Lower leg skin (tissue), 4 donors: ENCODE measurements around the gene DNMT3A. TPM values are rescaled to one million over a fixed set of nuclear protein-coding genes. Genes with fewer than 3 reads are reported as not detected.

ENCODE experiments used
- DNase-seq, 2 donors: peaks; one replicate each; pipeline ENCODE4 v3.0.0-alpha.2; 2019; ENCODE audit warnings: low spot score in 2 of 2
- H3K4me3 ChIP-seq: fragments of 200-600 bp; sonication (generic); 2 replicates; pipeline ENCODE4 v1.5.1; 2017; ENCODE audit warnings: mild to moderate bottlenecking, low read depth; ENCODE audit not compliant: poor library complexity, severe bottlenecking
- POLR2A ChIP-seq, 2 donors: fragments of 450-650 bp; IDR thresholded peaks; one replicate each; pipeline ENCODE4 v1.6.1; 2016 to 2017; ENCODE audit warnings: antibody characterized with exemption in 2 of 2, mild to moderate bottlenecking in 1 of 2, moderate library complexity in 1 of 2
- WGBS, 2 donors: methylation state at CpG; one replicate each; pipeline ENCODE4 v1.1.5; 2018; 5-methylcytosine and 5-hydroxymethylcytosine counted together
- intact Hi-C: fragments of 100-400 bp; cut with DNase I; formaldehyde crosslinking; loops from one replicate; pipeline ENCODE4 v1.15.0; 2023; ENCODE audit warnings: low total_unique reads
- total RNA-seq, 4 donors: library from RNA; depleted of rRNA; stranded (reverse); fragments of >200 nt; gene quantifications; one replicate each; pipeline ENCODE4 v1.1.0, GENCODE V29; 2016
- TF ChIP-seq, protein P1 (sequence below), 3 donors: fragments of 450-650 bp; IDR thresholded peaks; one replicate each; pipeline ENCODE4 v1.5.1; 2016; ENCODE audit warnings: antibody characterized with exemption in 3 of 3, mild to moderate bottlenecking in 3 of 3, moderate library complexity in 2 of 3

Gene DNMT3A
- total RNA-seq, 4 donors from 2014 or later, result 4.3 to 7.4 (median 6.9) TPM

DNA sequence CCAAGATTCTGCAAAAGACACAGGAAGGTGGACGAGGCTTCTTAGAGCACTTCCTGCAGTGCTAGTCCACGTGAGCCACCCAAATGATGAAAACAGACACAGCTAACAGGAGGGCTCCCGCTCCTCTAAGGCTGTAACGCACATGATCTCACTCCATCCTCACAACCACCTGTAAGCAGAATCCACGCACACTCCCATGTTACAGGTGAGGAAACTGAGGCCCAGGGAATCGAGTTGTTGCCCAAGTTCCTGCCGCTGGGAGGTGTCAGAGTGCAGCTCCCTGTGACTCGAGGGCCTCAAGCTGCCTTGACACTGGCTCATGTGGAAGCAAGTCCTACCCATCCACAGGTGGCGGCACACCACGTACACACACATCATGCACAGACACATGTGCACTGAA is 4.4 kb downstream of the DNMT3A start:
- DNase-seq, result no peak
- 66 to 70% methylated on average over 10 of the region's 10 CpGs for WGBS, 2 donors
- H3K4me3 ChIP-seq, result no peak overlapping the region
- intact Hi-C loops, result no loop called here
- no peak for TF ChIP-seq POLR2A (IDR thresholded peaks at IDR 0.05)
- TF ChIP-seq, protein P1, sequence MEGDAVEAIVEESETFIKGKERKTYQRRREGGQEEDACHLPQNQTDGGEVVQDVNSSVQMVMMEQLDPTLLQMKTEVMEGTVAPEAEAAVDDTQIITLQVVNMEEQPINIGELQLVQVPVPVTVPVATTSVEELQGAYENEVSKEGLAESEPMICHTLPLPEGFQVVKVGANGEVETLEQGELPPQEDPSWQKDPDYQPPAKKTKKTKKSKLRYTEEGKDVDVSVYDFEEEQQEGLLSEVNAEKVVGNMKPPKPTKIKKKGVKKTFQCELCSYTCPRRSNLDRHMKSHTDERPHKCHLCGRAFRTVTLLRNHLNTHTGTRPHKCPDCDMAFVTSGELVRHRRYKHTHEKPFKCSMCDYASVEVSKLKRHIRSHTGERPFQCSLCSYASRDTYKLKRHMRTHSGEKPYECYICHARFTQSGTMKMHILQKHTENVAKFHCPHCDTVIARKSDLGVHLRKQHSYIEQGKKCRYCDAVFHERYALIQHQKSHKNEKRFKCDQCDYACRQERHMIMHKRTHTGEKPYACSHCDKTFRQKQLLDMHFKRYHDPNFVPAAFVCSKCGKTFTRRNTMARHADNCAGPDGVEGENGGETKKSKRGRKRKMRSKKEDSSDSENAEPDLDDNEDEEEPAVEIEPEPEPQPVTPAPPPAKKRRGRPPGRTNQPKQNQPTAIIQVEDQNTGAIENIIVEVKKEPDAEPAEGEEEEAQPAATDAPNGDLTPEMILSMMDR (IDR thresholded peaks at IDR 0.05), result no peak

DNA sequence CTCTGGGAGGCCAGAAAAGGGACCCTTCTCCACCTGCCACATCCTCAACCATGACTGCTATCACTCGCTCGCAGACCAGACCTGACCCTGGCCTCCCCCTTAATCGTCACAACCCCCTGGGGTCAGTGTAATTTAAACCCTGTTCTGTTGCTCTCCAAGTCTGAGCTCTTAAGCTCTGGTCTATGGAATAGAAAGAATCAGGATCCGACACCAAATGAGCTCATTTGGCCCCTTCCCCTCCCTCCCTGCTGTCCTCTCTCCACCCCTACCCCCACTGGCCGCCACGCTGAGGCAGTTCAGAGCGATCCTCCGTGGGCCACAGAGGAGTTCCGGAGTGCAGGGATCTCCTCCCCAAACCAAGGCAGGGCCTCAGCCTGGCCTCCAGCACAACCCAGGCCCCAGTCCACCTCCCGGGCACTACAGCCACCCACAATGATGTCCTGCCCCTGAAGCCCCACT is 5.3 kb downstream of the DNMT3A start:
- 77 to 82% methylated on average over 10 of the region's 10 CpGs for WGBS, 2 donors
- H3K4me3 ChIP-seq, result no peak overlapping the region
- no peak for DNase-seq
- TF ChIP-seq, protein P1 (IDR thresholded peaks at IDR 0.05), result no peak
- TF ChIP-seq POLR2A (IDR thresholded peaks at IDR 0.05), result no peak
- intact Hi-C loops, result no loop called here

DNA sequence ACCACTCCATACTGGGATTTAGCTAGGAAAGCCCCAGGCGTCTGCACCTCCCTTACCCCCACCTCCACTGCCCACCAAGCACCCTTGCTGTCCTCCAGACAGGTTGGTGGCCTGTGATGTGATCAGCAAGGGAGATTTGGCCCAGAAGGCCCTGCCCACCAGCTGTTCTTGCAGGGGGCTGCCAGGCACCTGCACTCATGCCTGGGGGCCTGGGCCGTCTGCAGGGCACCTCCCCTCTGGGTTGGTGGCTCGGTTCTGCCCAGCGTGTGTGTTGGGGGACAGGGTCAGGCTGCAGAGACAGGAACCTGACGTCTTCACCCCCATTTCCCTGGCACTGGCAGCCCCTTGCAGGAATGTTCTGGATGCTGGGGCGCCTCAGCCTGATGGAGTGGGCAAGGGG is 5.8 kb downstream of the DNMT3A start:
- TF ChIP-seq, protein P1 (IDR thresholded peaks at IDR 0.05), result no peak
- no peak for TF ChIP-seq POLR2A (IDR thresholded peaks at IDR 0.05)
- 58 to 67% methylated on average over 3 to 6 of the region's 6 CpGs for WGBS, 2 donors
- no peak overlapping the region for H3K4me3 ChIP-seq
- intact Hi-C loops, result no loop called here
- DNase-seq, result no peak

DNA sequence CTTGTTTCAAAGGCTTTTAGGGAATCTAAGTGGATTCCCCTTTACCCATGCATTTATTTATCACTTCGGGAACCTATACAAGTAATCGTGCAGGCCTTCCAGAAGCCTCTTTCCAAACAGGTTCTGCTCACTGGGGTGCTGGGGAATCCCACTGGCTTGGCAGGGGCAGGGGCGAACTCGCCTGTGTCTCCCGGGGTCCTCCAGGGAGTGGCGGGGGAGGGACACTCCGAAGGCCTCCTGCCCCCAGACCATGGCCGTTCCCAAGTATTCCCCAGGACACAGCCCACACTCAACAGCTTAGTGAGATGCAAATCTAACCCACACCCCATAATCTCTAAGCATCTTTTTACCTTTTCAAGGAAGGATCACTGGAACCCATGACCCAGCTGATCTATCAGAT is 6.5 kb downstream of the DNMT3A start:
- no peak for DNase-seq
- H3K4me3 ChIP-seq, result no peak overlapping the region
- intact Hi-C loops, result no loop called here
- WGBS, 2 donors, result 79% methylated on average over 8 of the region's 8 CpGs
- TF ChIP-seq POLR2A (IDR thresholded peaks at IDR 0.05), result no peak
- TF ChIP-seq, protein P1 (IDR thresholded peaks at IDR 0.05), result no peak

DNA sequence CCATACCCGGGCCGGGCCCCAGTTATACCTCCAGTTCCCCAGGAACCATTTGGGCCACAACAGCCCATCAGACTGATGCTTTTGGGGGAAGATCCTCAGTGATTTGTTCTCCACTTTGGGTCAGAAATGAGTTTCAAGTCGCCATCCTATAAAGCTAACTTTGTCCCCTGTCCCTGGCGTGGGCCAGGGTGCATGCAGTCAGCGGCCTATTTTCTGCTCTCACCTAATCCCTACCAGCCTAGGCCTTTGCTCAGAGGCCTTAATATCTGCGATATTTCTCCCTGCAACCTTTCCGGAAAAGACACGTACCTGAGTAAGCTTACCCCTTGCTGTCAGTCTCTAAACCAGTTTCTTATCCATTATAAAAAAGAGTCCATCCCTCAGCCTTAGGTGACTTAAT is 7.2 kb downstream of the DNMT3A start:
- TF ChIP-seq, protein P1 (IDR thresholded peaks at IDR 0.05), result no peak
- no peak for TF ChIP-seq POLR2A (IDR thresholded peaks at IDR 0.05)
- H3K4me3 ChIP-seq, result no peak overlapping the region

DNA sequence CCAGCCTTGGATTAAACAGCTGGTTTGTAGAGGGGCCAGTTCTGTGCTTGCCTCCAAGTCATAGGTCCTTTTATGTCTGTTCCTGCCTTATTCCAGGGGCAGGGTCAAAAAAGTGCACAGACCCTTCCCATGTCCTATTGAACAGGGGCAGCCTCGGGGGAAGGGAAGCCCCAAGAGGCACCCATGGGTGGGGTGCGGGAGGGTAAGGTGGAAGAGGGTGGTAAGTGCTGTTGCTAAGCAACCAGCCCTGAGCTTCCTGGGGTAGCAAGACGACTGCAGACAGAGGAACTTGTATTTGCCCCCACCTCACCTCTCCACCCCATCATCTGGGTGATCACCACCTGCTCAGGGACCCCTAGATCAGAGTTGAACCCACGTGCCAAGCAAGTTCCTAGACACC is 7.7 kb downstream of the DNMT3A start:
- WGBS, 2 donors, result 67 to 69% methylated on average over 4 of the region's 4 CpGs
- intact Hi-C loops, result no loop called here
- H3K4me3 ChIP-seq, result no peak overlapping the region
- DNase-seq, result no peak
- TF ChIP-seq POLR2A (IDR thresholded peaks at IDR 0.05), result no peak
- TF ChIP-seq, protein P1 (IDR thresholded peaks at IDR 0.05), result no peak

More for the DNA sequence above, 7.2 kb downstream of the DNMT3A start:
- DNase-seq, result no peak
- intact Hi-C loops, result no loop called here
- WGBS, 2 donors, result 85 to 91% methylated on average over 8 of the region's 8 CpGs
